Endothelial cell of umbilical vein (primary cell): Measurements from ENCODE around the gene RRP15. TPM values are rescaled to one million over a fixed set of nuclear protein-coding genes. Genes with fewer than 3 reads are reported as not detected.

Experiments
- BruUV-seq: library from RNA; stranded (reverse); fragments of 400-500 nt; replicated peaks from 2 replicates; lab custom pipeline; 2021; lab: Mats Ljungman, UMichigan
- CTCF ChIA-PET: fragments of 300-600, 350-600 bp; sonication (Branson Sonifier 250); formaldehyde crosslinking; loops from one replicate; lab custom pipeline; 2021; ENCODE audit warnings: antibody characterized with exemption, inconsistent platforms; lab: Charles Lee
- POLR2A ChIA-PET: fragments of 300-600, 350-600 bp; sonication (Branson Sonifier 250); formaldehyde crosslinking; loops from one replicate; lab custom pipeline; 2021; ENCODE audit warnings: antibody characterized with exemption, inconsistent platforms; lab: Charles Lee
- DNase-seq: peaks from one replicate; pipeline ENCODE4 v3.0.0-alpha.2; 2011; ENCODE audit warnings: low read depth, low spot score
- FAIRE-seq: peaks from 2 replicates; lab custom pipeline; 2011; peaks lifted over from hg19 to GRCh38; lab: Jason Lieb, UNC
- H2AFZ ChIP-seq: 2 replicates; pipeline ENCODE4 v1.6.0; 2012; ENCODE audit warnings: low read depth, low read length, control low read depth, inconsistent platforms
- H3K27ac ChIP-seq: 2 replicates; pipeline ENCODE4 v1.5.1; 2011; ENCODE audit warnings: low read depth, mild to moderate bottlenecking, control low read depth, low read length, moderate library complexity; ENCODE audit not compliant: insufficient read depth
- H3K27me3 ChIP-seq, 2 experiments: 2 replicates each; pipeline versions ENCODE4 v1.6.0 to v1.6.1; 2011; ENCODE audit warnings: low read length in 2 of 2, mixed read lengths in 1 of 2; ENCODE audit not compliant: control insufficient read depth in 2 of 2, insufficient read depth in 2 of 2
- H3K36me3 ChIP-seq, 2 experiments: 2 replicates in 1 of 2; 3 replicates in 1 of 2; pipeline ENCODE4 v1.5.1; 2011; ENCODE audit warnings: low read length in 2 of 2, mild to moderate bottlenecking in 1 of 2, moderate library complexity in 1 of 2; ENCODE audit not compliant: control insufficient read depth in 2 of 2, insufficient read depth in 2 of 2; ENCODE audit errors: extremely low read depth in 1 of 2
- H3K4me1 ChIP-seq: 3 replicates; pipeline ENCODE4 v1.5.1; 2011; ENCODE audit warnings: mild to moderate bottlenecking, low read length; ENCODE audit not compliant: control insufficient read depth, insufficient read depth; ENCODE audit errors: extremely low read depth
- H3K4me2 ChIP-seq: 2 replicates; pipeline ENCODE4 v1.6.1; 2011; ENCODE audit warnings: low read length, control low read depth, mixed read lengths; ENCODE audit not compliant: insufficient read depth
- H3K4me3 ChIP-seq, 3 experiments: fragments of 200-600 bp in 1 of 3; sonication (generic), shearing (Covaris generic) in 1 of 3; replicated peaks in 1 of 3; 2 replicates each; pipeline ENCODE4 v1.5.1; 2011 to 2016; ENCODE audit warnings: control low read depth in 3 of 3, low read length in 3 of 3, mild to moderate bottlenecking in 2 of 3, inconsistent platforms in 1 of 3, low read depth in 1 of 3, moderate library complexity in 1 of 3; ENCODE audit not compliant: insufficient read depth in 1 of 3
- H3K79me2 ChIP-seq: 2 replicates; pipeline ENCODE4 v1.6.0; 2012; ENCODE audit warnings: low read length, inconsistent platforms; ENCODE audit not compliant: control insufficient read depth, insufficient read depth
- H3K9ac ChIP-seq: replicated peaks from 2 replicates; pipeline ENCODE3; 2011; ENCODE audit warnings: low read length, control low read depth; ENCODE audit not compliant: insufficient read depth; ENCODE audit errors: extremely low read depth
- H3K9me1 ChIP-seq: replicated peaks from 3 replicates; pipeline ENCODE4 v1.6.0; 2011; ENCODE audit warnings: mild to moderate bottlenecking, low read length; ENCODE audit not compliant: control insufficient read depth, insufficient read depth; ENCODE audit errors: extremely low read depth
- H3K9me3 ChIP-seq: replicated peaks from 2 replicates; pipeline ENCODE4 v1.5.1; 2012; ENCODE audit warnings: low read length, inconsistent platforms; ENCODE audit not compliant: control insufficient read depth, insufficient read depth
- H4K20me1 ChIP-seq: replicated peaks from 2 replicates; pipeline ENCODE3; 2011; ENCODE audit warnings: mild to moderate bottlenecking, low read length; ENCODE audit not compliant: control insufficient read depth, insufficient read depth; ENCODE audit errors: extremely low read depth
- CTCF ChIP-seq, 2 donors: IDR thresholded peaks; 1 replicate in 1 of 2; 2 replicates in 1 of 2; pipeline ENCODE4 v1.5.1; 2011; ENCODE audit warnings: low read length in 2 of 2, mild to moderate bottlenecking in 2 of 2, moderate library complexity in 2 of 2, control low read depth in 1 of 2, inconsistent platforms in 1 of 2, low read depth in 1 of 2; ENCODE audit not compliant: insufficient read depth in 1 of 2; ENCODE audit errors: extremely low read depth in 1 of 2
- EZH2 ChIP-seq: IDR thresholded peaks from 2 replicates; pipeline ENCODE4 v1.6.1; 2012; ENCODE audit warnings: borderline replicate concordance, low read depth, mild to moderate bottlenecking, moderate library complexity, low read length, inconsistent platforms; ENCODE audit not compliant: severe bottlenecking
- FOS ChIP-seq: IDR thresholded peaks from 2 replicates; pipeline ENCODE4 v1.6.1; 2011; ENCODE audit warnings: mild to moderate bottlenecking, low read length, moderate library complexity, borderline replicate concordance; ENCODE audit not compliant: insufficient read depth
- GATA2 ChIP-seq: IDR thresholded peaks from 2 replicates; pipeline ENCODE4 v1.7.0; 2011; ENCODE audit warnings: low read depth, mild to moderate bottlenecking, moderate library complexity, mixed read lengths, low read length; ENCODE audit not compliant: insufficient read length, insufficient read depth
- JUN ChIP-seq: IDR thresholded peaks from 2 replicates; pipeline ENCODE4 v1.6.1; 2011; ENCODE audit warnings: borderline replicate concordance, low read depth; ENCODE audit not compliant: insufficient read length, insufficient read depth
- MAX ChIP-seq: IDR thresholded peaks from 2 replicates; pipeline ENCODE4 v1.6.1; 2011; ENCODE audit not compliant: insufficient read depth, insufficient read length
- POLR2A ChIP-seq: IDR thresholded peaks from 2 replicates; pipeline ENCODE4 v1.6.1; 2012; ENCODE audit warnings: low read depth, mild to moderate bottlenecking, control low read depth, low read length
- POLR2AphosphoS5 ChIP-seq: IDR thresholded peaks from 2 replicates; pipeline ENCODE4 v1.6.1; 2012; ENCODE audit warnings: low read depth, mild to moderate bottlenecking, control low read depth, low read length, moderate library complexity; ENCODE audit not compliant: insufficient read depth
- dilution Hi-C: fragments of 300-500 bp; cut with MboI; formaldehyde crosslinking; loops from one replicate; pipeline ENCODE4 v1.15.0; 2019; ENCODE audit warnings: low sequenced_read_pairs; ENCODE audit not compliant: extremely low pct_ligation_motif_present
- intact Hi-C: fragments of 100-400 bp; cut with micrococcal nuclease; formaldehyde crosslinking; loops from one replicate; pipeline ENCODE4 v1.10.0; 2022
- polyA plus RNA-seq, 4 experiments: library from polyadenylated mRNA; depleted of rRNA in 3 of 4; stranded (reverse) in 3 of 4; unstranded in 1 of 4; fragments of >200 nt; gene quantifications; 2 replicates each; pipeline versions ENCODE4 v1.2.1 to v1.2.3, GENCODE V29; 2011 to 2012; ENCODE audit warnings: missing spikeins in 1 of 4
- total RNA-seq: library from RNA; stranded (reverse); gene quantifications from 2 replicates; pipeline ENCODE4 v1.2.3, GENCODE V29; 2021

RRP15 gene
- total and polyA plus RNA-seq, 2 donors (not counting 3 experiments of a cell fraction or from before 2014, with no cell fraction given), result 1.0 to 17.3 TPM

- H3K79me2 ChIP-seq, result peaks cover 2% of the 10 kb centered on the region
- dilution Hi-C loops, result no loop called here
Observed at GRCh38 chr1:218304281-218305039, 19.4 kb downstream of the RRP15 start.

More at GRCh38 chr1:218304281-218305039, 19.4 kb downstream of the RRP15 start:
- Histone ChIP-seq H3K9me3 (no peaks in the 10 kb centered on the region), H3K4me2 (no peak overlapping the region), H3K9me1 (no peaks in the 10 kb centered on the region), H3K36me3 (no peaks in the 10 kb centered on the region), H3K27ac (no peak overlapping the region), H3K9ac (no peak overlapping the region), H4K20me1 (no peaks in the 10 kb centered on the region), H3K4me3 (no peak overlapping the region), H2AFZ (no peak overlapping the region), H3K4me1 (no peaks in the 10 kb centered on the region), H3K27me3 (no peaks in the 10 kb centered on the region)
- intact Hi-C loops, result no loop called here
- CTCF ChIA-PET, result interaction anchor here (1.4 to 2.8 kb wide), 4 partner anchors 8 to 1263 kb away, joined by 5 to 10 read pairs (median 8); no protein-coding TSS in a partner anchor
- FAIRE-seq (no peak), DNase-seq (no peak)
- POLR2A ChIA-PET, result no interaction called here
- no peak for TF ChIP-seq MAX
- no peak for TF ChIP-seq GATA2
- no peak for TF ChIP-seq FOS
- TF ChIP-seq POLR2A, result no peak
- TF ChIP-seq CTCF (IDR thresholded peaks at IDR 0.05; ENCODE audit: extremely low read depth in 1 of 2, insufficient read depth in 1 of 2, low read depth in 1 of 2, low read length in 2 of 2), result no peak
- TF ChIP-seq JUN, result no peak
- TF ChIP-seq POLR2AphosphoS5, result no peak
- TF ChIP-seq EZH2, result no peak
- no TSS peak for BruUV-seq
